CD14-positive monocyte (primary cell): Measurements from ENCODE around the gene FRS2. TPM values are rescaled to one million over a fixed set of nuclear protein-coding genes. Genes with fewer than 3 reads are reported as not detected.

Source experiments
- DNase-seq, 3 donors: peaks; one replicate each; pipeline ENCODE4 v3.0.0-alpha.2; 2011 to 2022
- H2AFZ ChIP-seq: 2 replicates; pipeline ENCODE4 v1.6.0; 2012; ENCODE audit warnings: mild to moderate bottlenecking, low read depth, low read length, inconsistent platforms; ENCODE audit not compliant: insufficient read depth, poor library complexity, severe bottlenecking
- H3K27ac ChIP-seq, 2 donors: 1 replicate in 1 of 2; 2 replicates in 1 of 2; pipeline ENCODE4 v1.5.1; 2012 to 2013; ENCODE audit warnings: low read length in 2 of 2, control low read depth in 1 of 2, inconsistent platforms in 1 of 2, low read depth in 1 of 2, mild to moderate bottlenecking in 1 of 2
- H3K27me3 ChIP-seq, 2 donors: one replicate each; pipeline versions ENCODE4 v1.6.0 to v1.6.1; 2011 to 2013; ENCODE audit warnings: low read length in 2 of 2; ENCODE audit not compliant: control insufficient read depth in 2 of 2, insufficient read depth in 2 of 2
- H3K36me3 ChIP-seq, 2 donors: replicated peaks in 1 of 2; 1 replicate in 1 of 2; 2 replicates in 1 of 2; pipeline versions ENCODE4 v1.5.1 to v1.6.1; 2012 to 2013; ENCODE audit warnings: low read length in 2 of 2, control low read depth in 1 of 2, inconsistent platforms in 1 of 2, mild to moderate bottlenecking in 1 of 2; ENCODE audit not compliant: insufficient read depth in 2 of 2, control insufficient read depth in 1 of 2
- H3K4me1 ChIP-seq, 2 donors: 1 replicate in 1 of 2; 2 replicates in 1 of 2; pipeline versions ENCODE4 v1.5.1 to v1.6.1; 2012 to 2013; ENCODE audit warnings: low read length in 2 of 2, control low read depth in 1 of 2, inconsistent platforms in 1 of 2, mild to moderate bottlenecking in 1 of 2, moderate library complexity in 1 of 2; ENCODE audit not compliant: insufficient read depth in 2 of 2, control insufficient read depth in 1 of 2
- H3K4me2 ChIP-seq: replicated peaks from 2 replicates; pipeline ENCODE3; 2012; ENCODE audit warnings: low read length, moderate library complexity, mild to moderate bottlenecking; ENCODE audit not compliant: poor library complexity, severe bottlenecking; ENCODE audit errors: extremely low read depth
- H3K4me3 ChIP-seq, 3 experiments: fragments of 200-600 bp in 1 of 3; sonication (generic) in 1 of 3; replicated peaks in 1 of 3; 1 replicate in 2 of 3; 2 replicates in 1 of 3; pipeline ENCODE4 v1.5.1; 2011 to 2013; ENCODE audit warnings: low read length in 3 of 3, mild to moderate bottlenecking in 3 of 3, control low read depth in 2 of 3, low read depth in 2 of 3, inconsistent platforms in 1 of 3, moderate library complexity in 1 of 3
- H3K79me2 ChIP-seq: 2 replicates; pipeline ENCODE4 v1.6.0; 2012; ENCODE audit warnings: mild to moderate bottlenecking, control low read depth, inconsistent platforms, low read length, moderate library complexity; ENCODE audit not compliant: insufficient read depth
- H3K9ac ChIP-seq: 2 replicates; pipeline ENCODE4 v1.6.0; 2017; ENCODE audit warnings: low read length, mild to moderate bottlenecking; ENCODE audit not compliant: insufficient read depth, poor library complexity, severe bottlenecking
- H3K9me3 ChIP-seq, 2 donors: replicated peaks in 1 of 2; 1 replicate in 1 of 2; 2 replicates in 1 of 2; pipeline versions ENCODE4 v1.5.1 to v1.6.1; 2012 to 2013; ENCODE audit warnings: low read length in 2 of 2, control low read depth in 1 of 2; ENCODE audit not compliant: control insufficient read depth in 1 of 2, insufficient read depth in 1 of 2
- H4K20me1 ChIP-seq: 2 replicates; pipeline ENCODE4 v1.6.0; 2012; ENCODE audit warnings: mild to moderate bottlenecking, low read length, control low read depth, moderate library complexity; ENCODE audit not compliant: insufficient read depth
- H3K27ac Mint-ChIP-seq, 7 donors: one replicate each; pipeline ENCODE4 v1.8.0; 2020; ENCODE audit warnings: mild to moderate bottlenecking in 7 of 7, mixed read lengths in 7 of 7, moderate library complexity in 6 of 7, inconsistent platforms in 2 of 7
- H3K27me3 Mint-ChIP-seq, 3 donors: one replicate each; pipeline ENCODE4 v1.8.0; 2021 to 2022; ENCODE audit warnings: low read depth in 3 of 3, mild to moderate bottlenecking in 3 of 3, mixed read lengths in 3 of 3, moderate library complexity in 3 of 3, inconsistent platforms in 1 of 3
- H3K36me3 Mint-ChIP-seq, 2 donors: one replicate each; pipeline ENCODE4 v1.8.0; 2020; ENCODE audit warnings: mixed read lengths in 2 of 2, inconsistent platforms in 1 of 2, mild to moderate bottlenecking in 1 of 2
- H3K4me1 Mint-ChIP-seq: one replicate; pipeline ENCODE4 v1.8.0; 2020; ENCODE audit warnings: mild to moderate bottlenecking, mixed read lengths
- H3K4me3 Mint-ChIP-seq, 2 donors: one replicate each; pipeline ENCODE4 v1.8.0; 2020; ENCODE audit warnings: mild to moderate bottlenecking in 2 of 2, mixed read lengths in 2 of 2, moderate library complexity in 1 of 2
- H3K9me3 Mint-ChIP-seq, 7 donors: one replicate each; pipeline ENCODE4 v1.8.0; 2020 to 2022; ENCODE audit warnings: mixed read lengths in 7 of 7, mild to moderate bottlenecking in 6 of 7, moderate library complexity in 6 of 7, inconsistent platforms in 2 of 7
- WGBS: methylation state at CpG from one replicate; pipeline ENCODE4 v1.1.5; 2013; ENCODE audit warnings: missing lambda C conversion rate; ENCODE audit not compliant: insufficient coverage; 5-methylcytosine and 5-hydroxymethylcytosine counted together
- intact Hi-C, 2 donors: fragments of 100-400 bp; cut with micrococcal nuclease; formaldehyde crosslinking; loops; one replicate each; pipeline versions ENCODE4 v1.15.0 to v1.15.1; 2023
- polyA plus RNA-seq, 3 donors: library from polyadenylated mRNA; depleted of rRNA in 1 of 3; unstranded in 2 of 3; stranded (reverse) in 1 of 3; fragments of 300-500 nt in 2 of 3; fragments of >200 nt in 1 of 3; fragmentation: Illumina TruSeq in 2 of 3; gene quantifications; 1 replicate in 2 of 3; 2 replicates in 1 of 3; pipeline ENCODE4 v1.2.3, GENCODE V29; 2012 to 2021
- TF ChIP-seq, protein P1 (sequence below): fragments of 200-600 bp; IDR thresholded peaks from one replicate; pipeline ENCODE4 v1.8.0; 2022; ENCODE audit warnings: antibody characterized with exemption, mild to moderate bottlenecking

Gene FRS2
- polyA plus RNA-seq, 3 donors = 6.8 to 13.6 (median 13.0) TPM

- no peak overlapping the region for H3K9ac ChIP-seq
- peaks cover 0 to 3% of the 10 kb centered on the region in 2 donors for H3K36me3 ChIP-seq
- peaks cover 84% of the 10 kb centered on the region for H4K20me1 ChIP-seq
- WGBS = 100% methylated on average over 1 of the region's 2 CpGs
- H3K36me3 Mint-ChIP-seq = peaks cover 8 to 22% of the 10 kb centered on the region in 2 donors
- no peak overlapping the region for H3K4me3 Mint-ChIP-seq
- H3K4me1 Mint-ChIP-seq = peaks cover 19% of the 10 kb centered on the region
- intact Hi-C loops = no loop called here
- H3K27me3 ChIP-seq = no peaks in the 10 kb centered on the region
- no peak overlapping the region for H3K4me2 ChIP-seq
- H3K27ac Mint-ChIP-seq = no peak overlapping the region
- no peaks in the 10 kb centered on the region for H3K4me1 ChIP-seq
- no peaks in the 10 kb centered on the region for H3K27me3 Mint-ChIP-seq
- peaks cover 0 to 3% (median 0%) of the 10 kb centered on the region in 7 donors for H3K9me3 Mint-ChIP-seq
- peaks cover 95% of the 10 kb centered on the region for H3K79me2 ChIP-seq
- TF ChIP-seq, protein P1, sequence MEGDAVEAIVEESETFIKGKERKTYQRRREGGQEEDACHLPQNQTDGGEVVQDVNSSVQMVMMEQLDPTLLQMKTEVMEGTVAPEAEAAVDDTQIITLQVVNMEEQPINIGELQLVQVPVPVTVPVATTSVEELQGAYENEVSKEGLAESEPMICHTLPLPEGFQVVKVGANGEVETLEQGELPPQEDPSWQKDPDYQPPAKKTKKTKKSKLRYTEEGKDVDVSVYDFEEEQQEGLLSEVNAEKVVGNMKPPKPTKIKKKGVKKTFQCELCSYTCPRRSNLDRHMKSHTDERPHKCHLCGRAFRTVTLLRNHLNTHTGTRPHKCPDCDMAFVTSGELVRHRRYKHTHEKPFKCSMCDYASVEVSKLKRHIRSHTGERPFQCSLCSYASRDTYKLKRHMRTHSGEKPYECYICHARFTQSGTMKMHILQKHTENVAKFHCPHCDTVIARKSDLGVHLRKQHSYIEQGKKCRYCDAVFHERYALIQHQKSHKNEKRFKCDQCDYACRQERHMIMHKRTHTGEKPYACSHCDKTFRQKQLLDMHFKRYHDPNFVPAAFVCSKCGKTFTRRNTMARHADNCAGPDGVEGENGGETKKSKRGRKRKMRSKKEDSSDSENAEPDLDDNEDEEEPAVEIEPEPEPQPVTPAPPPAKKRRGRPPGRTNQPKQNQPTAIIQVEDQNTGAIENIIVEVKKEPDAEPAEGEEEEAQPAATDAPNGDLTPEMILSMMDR = no peak
- no peak overlapping the region for H3K4me3 ChIP-seq
- H2AFZ ChIP-seq = no peak overlapping the region
- DNase-seq = no peak
- H3K9me3 ChIP-seq = peaks cover 0 to 3% of the 10 kb centered on the region in 2 donors
- H3K27ac ChIP-seq = no peak overlapping the region
Measured at GRCh38 chr12:69479675-69480074, 9.5 kb downstream of the FRS2 start.

GRCh38 chr12:69480698-69481097 lies 10.5 kb downstream of the FRS2 start:
- Histone ChIP-seq H3K4me3 (no peak overlapping the region), H4K20me1 (peaks cover 79% of the 10 kb centered on the region), H3K27me3 (no peaks in the 10 kb centered on the region), H3K9me3 (peaks cover 0 to 3% of the 10 kb centered on the region in 2 donors), H3K79me2 (peaks cover 90% of the 10 kb centered on the region), H3K36me3 (peaks cover 0 to 3% of the 10 kb centered on the region in 2 donors), H3K9ac (no peak overlapping the region), H3K27ac (no peak overlapping the region), H3K4me2 (no peak overlapping the region), H3K4me1 (no peaks in the 10 kb centered on the region), H2AFZ (no peak overlapping the region)
- Mint-ChIP-seq H3K4me3 (no peak overlapping the region), H3K4me1 (peaks cover 14% of the 10 kb centered on the region), H3K27ac (no peak overlapping the region), H3K9me3 (peaks cover 0 to 12% (median 0%) of the 10 kb centered on the region in 7 donors), H3K36me3 (peaks cover 6 to 23% of the 10 kb centered on the region in 2 donors), H3K27me3 (no peaks in the 10 kb centered on the region)
- TF ChIP-seq, protein P1 = no peak
- DNase-seq = no peak
- no CpG with 5 or more reads among the region's 4 CpGs for WGBS
- intact Hi-C loops = no loop called here
